GM21717 (cell line): Measurements from ENCODE around the gene DNM1.

Experiments
- ATAC-seq: cut with Tn5 transposase; IDR thresholded peaks from one replicate; pipeline ENCODE4 v1.9.1; 2021; ENCODE audit warnings: mild to moderate bottlenecking, moderate library complexity; ENCODE audit not compliant: unreplicated experiment

The DNM1 gene

GRCh38 chr9:128249908-128250838 is 47.0 kb downstream of the DNM1 start:
- peak; percentile 79 for ATAC-seq

- ATAC-seq = peak; percentile 13
Measured at GRCh38 chr9:128250839-128251731, 47.9 kb downstream of the DNM1 start.

GRCh38 chr9:128251732-128252100 is 48.5 kb downstream of the DNM1 start:
- ATAC-seq = no peak

- ATAC-seq = no peak
Measured at GRCh38 chr9:128252317-128253139, 49.3 kb downstream of the DNM1 start.

GRCh38 chr9:128253140-128253990 is 50.2 kb downstream of the DNM1 start:
- no peak for ATAC-seq

- ATAC-seq = no peak
Measured at GRCh38 chr9:128253991-128254346, 50.8 kb downstream of the DNM1 start.

GRCh38 chr9:128254362-128254761 is 51.2 kb downstream of the DNM1 start:
- no peak for ATAC-seq

GRCh38 chr9:128254855-128255759 is 51.9 kb downstream of the DNM1 start:
- ATAC-seq = no peak

GRCh38 chr9:128257086-128257825 is 54.1 kb downstream of the DNM1 start:
- ATAC-seq = no peak

- ATAC-seq = no peak
Measured at GRCh38 chr9:128257907-128258306, 54.7 kb downstream of the DNM1 start.

GRCh38 chr9:128258326-128258725 is 55.1 kb downstream of the DNM1 start:
- no peak for ATAC-seq

GRCh38 chr9:128259156-128259555 is 56.0 kb downstream of the DNM1 start:
- no peak for ATAC-seq

- ATAC-seq = no peak
Measured at GRCh38 chr9:128260340-128260739, 57.2 kb downstream of the DNM1 start.

GRCh38 chr9:128262687-128263086 is 59.5 kb downstream of the DNM1 start:
- no peak for ATAC-seq

- no peak for ATAC-seq
Measured at GRCh38 chr9:128265348-128265847, 62.2 kb downstream of the DNM1 start.

- no peak for ATAC-seq
Measured at GRCh38 chr9:128266868-128267590, 63.9 kb downstream of the DNM1 start.

- no peak for ATAC-seq
Measured at GRCh38 chr9:128271112-128271511, 67.9 kb downstream of the DNM1 start.
